HCT116 (cell line): ENCODE results near the gene AGTPBP1. TPM values are rescaled to one million over a fixed set of nuclear protein-coding genes. Genes with fewer than 3 reads are reported as not detected.

Experiments used
- ATAC-seq: fragments of 200-7000 bp; cut with Tn5 transposase; 2 replicates; pipeline ENCODE4 v1.9.1; 2020; ENCODE audit warnings: mild to moderate bottlenecking, moderate library complexity
- BruUV-seq: library from RNA; stranded (reverse); fragments of 400-500 nt; replicated peaks from 2 replicates; lab custom pipeline; 2021; lab: Mats Ljungman, UMichigan
- CTCF ChIA-PET: fragments of 300-600 bp; sonication (Branson Sonifier 250); formaldehyde crosslinking; loops from one replicate; lab custom pipeline; 2021; ENCODE audit warnings: antibody characterized with exemption; lab: Charles Lee
- POLR2A ChIA-PET: fragments of 300-600, 350-600 bp; sonication (Branson Sonifier 250); formaldehyde crosslinking; loops from one replicate; lab custom pipeline; 2021; ENCODE audit warnings: antibody characterized with exemption; lab: Charles Lee
- RAD21 ChIA-PET, 2 experiments: fragments of 300-600 bp; sonication (Branson Sonifier 250); formaldehyde crosslinking; loops; one replicate each; lab custom pipeline; 2023; ENCODE audit warnings: low total read pairs in 2 of 2; ENCODE audit not compliant: uncharacterized antibody in 2 of 2, unreplicated experiment in 2 of 2, low non-redundant PET in 1 of 2; lab: Charles Lee
- DNase-seq: peaks from one replicate; pipeline ENCODE4 v3.0.0-alpha.2; 2010; ENCODE audit warnings: low read depth, low spot score
- H2AFZ ChIP-seq: fragments of 200-600 bp; shearing (Covaris generic), sonication (generic); 2 replicates; pipeline ENCODE4 v1.6.1; 2017; ENCODE audit warnings: low read depth, mixed run types, mixed read lengths, antibody characterized with exemption, low read length; ENCODE audit not compliant: poor library complexity, severe bottlenecking
- H3K27ac ChIP-seq: 2 replicates; pipeline ENCODE4 v1.5.1; 2012; ENCODE audit warnings: low read depth, low read length
- H3K27me3 ChIP-seq: fragments of 200-600 bp; sonication (generic); 2 replicates; pipeline ENCODE4 v1.6.1; 2016; ENCODE audit warnings: mixed run types, low read length, mixed read lengths; ENCODE audit not compliant: insufficient read depth
- H3K36me3 ChIP-seq, 2 experiments: fragments of 200-500 bp in 1 of 2; fragments of 200-600 bp in 1 of 2; sonication (Bioruptor generic) in 1 of 2; sonication (generic) in 1 of 2; 2 replicates each; pipeline versions ENCODE4 v1.5.1 to v1.6.1; 2014 to 2016; ENCODE audit warnings: low read length in 2 of 2, inconsistent platforms in 1 of 2, mixed read lengths in 1 of 2, mixed run types in 1 of 2; ENCODE audit not compliant: insufficient read depth in 2 of 2, control insufficient read depth in 1 of 2
- H3K4me1 ChIP-seq, 2 experiments: fragments of 200-600 bp in 1 of 2; sonication (generic) in 1 of 2; 2 replicates each; pipeline versions ENCODE4 v1.5.1 to v1.6.1; 2012 to 2017; ENCODE audit warnings: low read length in 2 of 2, inconsistent platforms in 1 of 2, mild to moderate bottlenecking in 1 of 2, mixed read lengths in 1 of 2, mixed run types in 1 of 2, moderate library complexity in 1 of 2; ENCODE audit not compliant: insufficient read depth in 2 of 2, control insufficient read depth in 1 of 2
- H3K4me2 ChIP-seq: fragments of 200-600 bp; sonication (generic); 2 replicates; pipeline ENCODE4 v1.6.1; 2017; ENCODE audit warnings: mixed run types, low read length, mixed read lengths
- H3K4me3 ChIP-seq, 2 experiments: fragments of 200-600 bp in 1 of 2; sonication (generic) in 1 of 2; replicated peaks in 1 of 2; 2 replicates each; pipeline ENCODE4 v1.5.1; 2011 to 2016; ENCODE audit warnings: low read length in 2 of 2, control low read depth in 1 of 2, low read depth in 1 of 2, mild to moderate bottlenecking in 1 of 2, mixed read lengths in 1 of 2, mixed run types in 1 of 2
- H3K79me2 ChIP-seq: fragments of 200-600 bp; sonication (generic); 2 replicates; pipeline ENCODE4 v1.6.1; 2017; ENCODE audit warnings: mild to moderate bottlenecking, mixed run types, low read length, moderate library complexity, mixed read lengths; ENCODE audit not compliant: insufficient read depth
- H3K9ac ChIP-seq: fragments of 200-600 bp; sonication (generic); 2 replicates; pipeline ENCODE4 v1.6.1; 2016; ENCODE audit warnings: low read length, mixed read lengths
- H3K9me2 ChIP-seq: fragments of 200-600 bp; sonication (generic), shearing (Covaris generic); 2 replicates; pipeline ENCODE4 v1.6.1; 2017; ENCODE audit warnings: mixed run types, mild to moderate bottlenecking, moderate library complexity; ENCODE audit not compliant: insufficient read depth
- H3K9me3 ChIP-seq, 2 experiments: fragments of 200-500 bp in 1 of 2; fragments of 200-600 bp in 1 of 2; sonication (Bioruptor generic) in 1 of 2; sonication (generic) in 1 of 2; 2 replicates each; pipeline ENCODE4 v1.6.1; 2014 to 2017; ENCODE audit warnings: low read length in 2 of 2, mixed read lengths in 2 of 2, inconsistent platforms in 1 of 2, low read depth in 1 of 2, mild to moderate bottlenecking in 1 of 2, mixed run types in 1 of 2, moderate library complexity in 1 of 2; ENCODE audit not compliant: control insufficient read depth in 1 of 2, insufficient read depth in 1 of 2
- H4K20me1 ChIP-seq: fragments of 200-600 bp; sonication (generic), shearing (Covaris generic); 2 replicates; pipeline ENCODE4 v1.6.1; 2017; ENCODE audit warnings: mixed run types, mild to moderate bottlenecking, moderate library complexity; ENCODE audit not compliant: insufficient read depth
- ATF3 ChIP-seq: IDR thresholded peaks from 2 replicates; pipeline ENCODE4 v1.6.1; 2012
- CBX3 ChIP-seq: IDR thresholded peaks from 2 replicates; pipeline ENCODE4 v1.6.1; 2012; ENCODE audit warnings: low read depth
- CEBPB ChIP-seq: IDR thresholded peaks from 2 replicates; pipeline ENCODE4 v1.6.1; 2012; ENCODE audit warnings: low read depth
- EGR1 ChIP-seq: IDR thresholded peaks from 2 replicates; pipeline ENCODE4 v1.6.1; 2012; ENCODE audit warnings: low read depth
- ELF1 ChIP-seq: IDR thresholded peaks from 2 replicates; pipeline ENCODE4 v1.6.1; 2012; ENCODE audit warnings: low read depth, borderline replicate concordance
- JUND ChIP-seq: IDR thresholded peaks from 2 replicates; pipeline ENCODE4 v1.6.1; 2012
- POLR2A ChIP-seq: IDR thresholded peaks from 2 replicates; pipeline ENCODE4 v1.7.0; 2011; ENCODE audit warnings: borderline replicate concordance; ENCODE audit not compliant: insufficient read depth, insufficient read length; ENCODE audit errors: extremely low read depth
- REST ChIP-seq: IDR thresholded peaks from 2 replicates; pipeline ENCODE4 v1.6.1; 2012; ENCODE audit warnings: low read depth
- SIN3A ChIP-seq: IDR thresholded peaks from 2 replicates; pipeline ENCODE4 v1.6.1; 2012; ENCODE audit warnings: low read depth
- SRF ChIP-seq: IDR thresholded peaks from 2 replicates; pipeline ENCODE4 v1.6.1; 2012; ENCODE audit warnings: low read depth
- YY1 ChIP-seq: IDR thresholded peaks from 2 replicates; pipeline ENCODE4 v1.6.1; 2011; ENCODE audit warnings: low read length, low read depth, moderate library complexity, mild to moderate bottlenecking; ENCODE audit not compliant: insufficient replicate concordance; ENCODE audit errors: extremely low read depth
- ZFX ChIP-seq: fragments of 450-650 bp; IDR thresholded peaks from 2 replicates; pipeline ENCODE4 v1.6.1; 2017
- ZNF274 ChIP-seq: fragments of 200-500 bp; sonication (Bioruptor generic); IDR thresholded peaks from 2 replicates; pipeline ENCODE4 v1.6.1; 2014; ENCODE audit warnings: mild to moderate bottlenecking, low read depth, low read length, inconsistent platforms
- intact Hi-C: fragments of 100-400 bp; cut with micrococcal nuclease; formaldehyde crosslinking; loops from 2 replicates; pipeline ENCODE4 v1.10.0; 2022
- total RNA-seq: library from RNA; stranded (reverse); gene quantifications from one replicate; pipeline ENCODE4 v1.2.1, GENCODE V29; 2021; ENCODE audit not compliant: unreplicated experiment

The AGTPBP1 gene
- total RNA-seq, 1 experiment from 2014 or later, result 17.4 TPM

GRCh38 chr9:85738509-85738908 lies 3.2 kb downstream of the AGTPBP1 start:
- Histone ChIP-seq H3K4me2 (no peak overlapping the region), H3K9me2 (no peaks in the 10 kb centered on the region), H3K36me3 (no peaks in the 10 kb centered on the region), H3K9ac (no peak overlapping the region), H3K27me3 (no peaks in the 10 kb centered on the region), H4K20me1 (no peaks in the 10 kb centered on the region), H3K4me1 (peaks cover 11 to 21% of the 10 kb centered on the region in 2 experiments), H3K27ac (no peak overlapping the region), H3K9me3 (no peaks in the 10 kb centered on the region), H3K79me2 (peaks cover 64% of the 10 kb centered on the region), H2AFZ (no peak overlapping the region), H3K4me3 (no peak overlapping the region)
- no peak for TF ChIP-seq CEBPB
- no peak for TF ChIP-seq REST
- no peak for TF ChIP-seq SIN3A
- no peak for TF ChIP-seq EGR1
- no peak for TF ChIP-seq JUND
- no peak for TF ChIP-seq SRF
- ATAC-seq (no peak), DNase-seq (no peak)
- ChIA-PET CTCF (no interaction called here), POLR2A (interaction anchor here (0.7 kb wide), 1 partner anchor 8 kb away, joined by 3 read pairs; no protein-coding TSS in a partner anchor), RAD21 (no interaction called here)
- BruUV-seq, result no TSS peak
- intact Hi-C loops, result no loop called here

GRCh38 chr9:85737671-85738070 lies 4.1 kb downstream of the AGTPBP1 start:
- ChIA-PET RAD21 (no interaction called here), CTCF (no interaction called here), POLR2A (no interaction called here)
- Histone ChIP-seq H3K4me3 (no peak overlapping the region), H3K9ac (no peak overlapping the region), H3K4me2 (no peak overlapping the region), H3K36me3 (no peaks in the 10 kb centered on the region), H3K27me3 (no peaks in the 10 kb centered on the region), H3K4me1 (peaks cover 4 to 12% of the 10 kb centered on the region in 2 experiments), H4K20me1 (no peaks in the 10 kb centered on the region), H3K9me2 (no peaks in the 10 kb centered on the region), H2AFZ (no peak overlapping the region), H3K9me3 (no peaks in the 10 kb centered on the region), H3K79me2 (peaks cover 73% of the 10 kb centered on the region), H3K27ac (no peak overlapping the region)
- intact Hi-C loops, result no loop called here
- ATAC-seq (no peak), DNase-seq (no peak)
- no TSS peak for BruUV-seq
- no peak for TF ChIP-seq JUND
- TF ChIP-seq SRF, result no peak
- no peak for TF ChIP-seq REST
- no peak for TF ChIP-seq POLR2A
- TF ChIP-seq ELF1, result no peak
- no peak for TF ChIP-seq CBX3
- TF ChIP-seq SIN3A, result no peak
- TF ChIP-seq YY1, result no peak
- no peak for TF ChIP-seq ZFX
- TF ChIP-seq ATF3, result no peak
- no peak for TF ChIP-seq ZNF274
